ENCODE measurements around the gene NTSR1.

Gene NTSR1

DNA sequence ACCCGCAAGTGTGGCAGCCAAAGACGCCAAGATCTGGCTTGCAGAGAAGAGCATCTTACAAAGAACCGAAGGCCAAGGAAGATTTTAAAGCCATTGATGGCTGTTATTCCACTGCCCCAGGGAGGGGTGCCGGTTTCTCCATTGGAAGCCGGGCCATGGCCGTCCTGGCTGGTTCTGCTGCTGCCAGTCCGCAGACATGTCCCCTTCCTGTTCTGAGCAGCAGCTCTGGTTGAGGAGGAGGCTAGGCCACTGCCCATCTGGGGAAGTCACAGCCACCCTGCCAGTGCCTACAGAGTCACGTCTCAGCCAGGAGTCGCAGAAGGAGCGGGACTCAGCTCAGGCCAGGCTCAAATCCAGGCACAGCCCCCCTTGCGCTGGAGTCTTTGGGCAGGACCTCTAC lies 45.0 kb downstream of the NTSR1 start:
- DNase-seq (ENCODE audit: low read depth in 1 of 2, low spot score in 1 of 2): no peak

DNA sequence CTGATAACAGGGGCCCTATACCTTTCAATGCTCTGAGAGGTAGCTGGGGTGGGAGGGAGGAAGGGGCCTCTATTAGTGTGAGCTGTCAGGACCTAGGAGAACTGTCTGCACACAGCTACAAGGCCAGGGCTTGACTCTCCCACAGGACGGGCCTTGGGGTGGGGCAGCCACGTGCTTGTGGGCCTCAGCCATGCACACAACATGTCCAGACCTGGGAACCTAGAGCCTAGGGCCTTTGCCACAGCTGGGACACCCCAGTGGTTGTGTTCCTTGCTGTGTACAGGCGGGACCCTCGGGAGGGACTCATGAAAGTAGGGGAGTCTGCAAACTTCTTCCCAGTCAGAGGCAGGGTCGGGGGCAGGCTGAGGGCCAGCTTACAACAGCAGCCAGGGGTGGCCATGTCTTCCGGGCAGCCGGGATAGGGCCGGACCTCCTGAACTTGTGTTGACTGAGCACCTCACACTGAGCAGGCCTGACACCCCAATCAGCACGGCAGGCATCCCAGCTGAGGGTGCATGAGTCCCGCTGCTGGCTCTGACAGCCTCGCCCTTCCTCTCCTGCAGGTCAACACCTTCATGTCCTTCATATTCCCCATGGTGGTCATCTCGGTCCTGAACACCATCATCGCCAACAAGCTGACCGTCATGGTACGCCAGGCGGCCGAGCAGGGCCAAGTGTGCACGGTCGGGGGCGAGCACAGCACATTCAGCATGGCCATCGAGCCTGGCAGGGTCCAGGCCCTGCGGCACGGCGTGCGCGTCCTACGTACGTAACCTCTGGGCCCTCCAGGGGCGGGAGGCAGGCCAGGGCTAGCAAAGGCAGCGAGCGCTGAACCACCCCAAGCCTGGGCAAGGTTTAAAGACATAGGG lies 45.7 kb downstream of the NTSR1 start:
- no peak for DNase-seq (ENCODE audit: low read depth in 1 of 2, low spot score in 1 of 2)

DNA sequence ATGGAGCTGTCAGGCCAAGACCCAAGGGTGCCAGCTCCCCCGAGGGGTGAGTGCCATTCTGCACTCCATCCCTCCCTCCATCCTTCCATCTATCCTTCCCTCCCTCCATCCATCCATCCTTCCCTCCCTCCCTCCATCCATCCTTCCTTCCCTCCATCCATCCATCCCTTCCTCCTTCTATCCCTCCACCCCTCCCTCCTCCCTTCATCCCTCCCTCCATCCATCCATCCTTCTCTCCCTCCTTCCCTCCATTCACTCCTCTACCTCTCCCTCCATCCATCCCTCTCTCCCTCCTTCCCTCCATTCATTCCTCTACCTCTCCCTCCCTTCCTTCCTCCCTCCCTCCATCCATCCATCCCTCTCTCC lies 46.3 kb downstream of the NTSR1 start:
- DNase-seq (ENCODE audit: low read depth in 1 of 2, low spot score in 1 of 2): no peak

DNA sequence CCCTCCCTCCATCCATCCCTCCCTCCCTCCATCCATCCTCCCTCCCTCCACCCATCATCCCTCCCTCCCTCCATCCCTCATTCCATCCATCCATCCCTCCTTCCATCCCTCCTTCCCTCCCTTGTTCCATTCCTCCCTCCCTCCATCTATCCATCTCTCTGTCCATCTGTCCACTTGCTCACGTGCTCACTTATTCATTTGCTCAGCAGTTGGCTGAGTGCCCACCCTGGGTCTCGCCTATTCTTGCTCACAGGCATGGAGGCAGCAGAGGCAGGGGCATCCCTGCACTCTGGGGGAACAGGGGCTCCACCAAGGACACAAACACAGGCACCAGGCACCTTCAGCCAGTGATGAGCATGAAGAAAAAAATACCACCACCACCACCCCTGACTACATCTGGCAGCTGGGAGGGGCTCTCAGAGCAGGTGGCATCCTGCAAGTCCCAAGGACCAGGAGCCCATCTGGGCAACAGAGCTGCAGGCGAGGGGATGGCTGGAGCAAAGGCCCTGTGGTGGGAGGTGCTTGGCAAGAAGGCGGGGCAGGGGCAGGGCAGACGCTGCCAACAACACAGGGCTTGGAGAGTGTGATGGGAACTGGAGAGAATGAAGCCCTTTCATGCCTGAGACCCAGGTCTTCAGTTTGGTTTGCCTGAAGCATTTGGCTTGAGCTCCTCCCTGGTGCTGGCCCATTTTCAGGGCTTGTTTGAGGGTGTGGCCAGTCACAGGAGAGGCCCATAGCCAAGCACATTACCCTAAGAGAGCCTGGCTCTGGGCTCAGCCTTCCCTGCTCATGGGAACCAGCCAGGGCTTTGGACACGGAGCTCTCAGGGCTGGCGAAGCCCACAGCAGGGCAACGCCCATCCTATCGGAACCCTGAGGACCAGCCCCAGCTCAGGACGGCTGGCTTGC lies 47.4 kb downstream of the NTSR1 start:
- no peak for DNase-seq (ENCODE audit: low read depth in 1 of 2, low spot score in 1 of 2)

DNA sequence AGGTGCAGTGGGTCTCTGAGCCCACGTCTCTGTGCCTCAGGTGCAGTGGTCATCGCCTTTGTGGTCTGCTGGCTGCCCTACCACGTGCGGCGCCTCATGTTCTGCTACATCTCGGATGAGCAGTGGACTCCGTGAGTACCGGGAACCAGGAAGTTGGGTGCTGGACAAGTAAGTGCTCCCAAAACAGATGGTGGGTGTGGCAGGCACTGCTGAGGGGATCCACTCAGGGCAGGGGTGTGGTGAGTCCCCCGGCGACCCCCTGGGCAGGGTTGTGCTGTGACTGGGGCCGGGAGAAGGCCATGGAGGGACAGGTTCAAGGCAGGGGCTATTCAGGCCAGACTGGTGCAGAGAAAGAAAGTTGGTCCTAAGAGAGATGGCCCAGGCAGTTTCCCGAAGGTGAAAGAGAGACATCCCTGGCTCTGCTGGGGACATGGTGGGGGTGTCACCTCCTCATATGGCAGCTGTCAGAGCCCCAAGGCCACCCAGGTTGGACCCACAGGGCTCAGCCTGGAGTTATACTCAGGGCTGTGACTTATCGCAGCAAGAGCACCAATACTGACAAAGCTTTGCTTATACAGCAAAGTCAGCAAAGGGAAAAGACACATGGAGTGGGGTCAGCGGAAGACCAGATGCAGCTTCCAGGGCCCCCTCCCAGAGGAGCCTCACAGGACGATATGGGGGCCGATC lies 49.7 kb downstream of the NTSR1 start:
- DNase-seq (ENCODE audit: low read depth in 1 of 2, low spot score in 1 of 2): no peak

DNA sequence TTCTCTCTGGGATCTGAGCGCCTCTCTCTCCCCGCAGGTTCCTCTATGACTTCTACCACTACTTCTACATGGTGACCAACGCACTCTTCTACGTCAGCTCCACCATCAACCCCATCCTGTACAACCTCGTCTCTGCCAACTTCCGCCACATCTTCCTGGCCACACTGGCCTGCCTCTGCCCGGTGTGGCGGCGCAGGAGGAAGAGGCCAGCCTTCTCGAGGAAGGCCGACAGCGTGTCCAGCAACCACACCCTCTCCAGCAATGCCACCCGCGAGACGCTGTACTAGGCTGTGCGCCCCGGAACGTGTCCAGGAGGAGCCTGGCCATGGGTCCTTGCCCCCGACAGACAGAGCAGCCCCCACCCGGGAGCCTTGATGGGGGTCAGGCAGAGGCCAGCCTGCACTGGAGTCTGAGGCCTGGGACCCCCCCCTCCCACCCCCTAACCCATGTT lies 51.4 kb downstream of the NTSR1 start:
- DNase-seq (ENCODE audit: low read depth in 1 of 2, low spot score in 1 of 2): no peak

DNA sequence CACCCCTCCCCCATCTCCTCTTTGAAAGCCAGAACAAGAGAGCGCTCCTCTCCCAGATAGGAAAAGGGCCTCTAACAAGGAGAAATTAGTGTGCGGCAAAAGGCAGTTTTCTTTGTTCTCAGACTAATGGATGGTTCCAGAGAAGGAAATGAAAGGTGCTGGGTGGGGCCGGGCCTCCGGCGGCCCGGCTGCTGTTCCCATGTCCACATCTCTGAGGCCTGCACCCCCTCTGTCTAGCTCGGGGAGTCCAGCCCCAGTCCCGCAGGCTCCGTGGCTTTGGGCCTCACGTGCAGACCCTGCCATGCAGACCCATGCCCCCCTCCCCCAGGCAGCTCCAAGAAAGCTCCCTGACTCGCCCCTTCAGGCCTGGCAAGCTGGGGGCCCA lies 51.8 kb downstream of the NTSR1 start:
- DNase-seq (ENCODE audit: low read depth in 1 of 2, low spot score in 1 of 2): no peak

DNA sequence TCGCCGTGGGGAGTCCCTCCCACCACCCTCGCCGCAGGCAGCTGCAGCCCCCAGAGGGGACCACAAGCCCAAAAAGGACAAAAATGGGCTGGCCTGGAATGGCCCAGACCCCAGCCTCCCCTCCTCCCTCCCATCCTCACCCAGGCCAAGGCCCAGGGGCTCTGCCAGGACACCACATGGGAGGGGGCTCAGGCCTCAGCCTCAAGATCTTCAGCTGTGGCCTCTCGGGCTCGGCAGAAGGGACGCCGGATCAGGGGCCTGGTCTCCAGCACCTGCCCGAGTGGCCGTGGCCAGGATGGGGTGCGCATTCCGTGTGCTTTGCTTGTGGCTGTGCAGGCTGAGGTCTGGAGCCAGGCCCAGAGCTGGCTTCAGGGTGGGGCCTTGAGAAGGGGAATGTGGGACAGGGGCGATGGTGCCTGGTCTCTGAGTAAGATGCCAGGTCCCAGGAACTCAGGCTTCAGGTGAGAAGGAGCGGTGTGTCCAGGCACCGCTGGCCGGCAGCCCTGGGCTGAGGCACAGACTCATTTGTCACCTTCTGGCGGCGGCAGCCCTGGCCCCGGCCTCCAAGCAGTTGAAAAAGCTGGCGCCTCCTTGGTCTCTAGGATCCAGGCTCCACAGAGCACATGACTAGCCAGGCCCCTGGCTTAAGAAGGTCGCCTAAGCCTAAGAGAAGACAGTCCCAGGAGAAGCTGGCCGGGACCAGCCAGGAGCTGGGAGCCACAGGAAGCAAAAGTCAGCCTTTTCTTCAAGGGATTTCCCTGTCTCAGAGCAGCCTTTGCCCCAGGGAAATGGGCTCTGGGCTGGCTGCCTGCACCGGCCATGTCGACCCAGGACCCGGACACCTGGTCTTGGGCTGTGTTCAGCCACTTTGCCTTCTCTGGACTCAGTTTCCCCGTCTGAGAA lies 52.5 kb downstream of the NTSR1 start:
- DNase-seq (ENCODE audit: low read depth in 1 of 2, low spot score in 1 of 2): no peak

DNA sequence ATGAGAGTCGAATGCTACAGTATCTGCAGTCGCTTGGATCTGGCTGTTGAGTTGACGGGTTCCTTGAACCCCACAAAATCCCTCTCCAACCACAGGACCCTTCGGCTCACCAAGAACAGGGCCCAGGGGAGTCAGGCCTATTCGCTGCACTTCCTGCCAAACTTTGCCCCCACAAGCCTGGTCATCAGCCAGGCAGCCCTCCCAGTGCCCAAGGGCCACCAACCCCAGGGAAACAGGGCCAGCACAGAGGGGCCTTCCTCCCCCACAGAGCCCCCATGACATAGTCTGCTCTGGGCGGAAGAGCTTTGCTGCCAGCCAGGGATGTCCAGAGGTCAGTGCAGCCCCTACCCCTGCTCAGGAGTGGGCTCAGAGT lies 53.1 kb downstream of the NTSR1 start:
- no peak for DNase-seq (ENCODE audit: low read depth in 1 of 2, low spot score in 1 of 2)

DNA sequence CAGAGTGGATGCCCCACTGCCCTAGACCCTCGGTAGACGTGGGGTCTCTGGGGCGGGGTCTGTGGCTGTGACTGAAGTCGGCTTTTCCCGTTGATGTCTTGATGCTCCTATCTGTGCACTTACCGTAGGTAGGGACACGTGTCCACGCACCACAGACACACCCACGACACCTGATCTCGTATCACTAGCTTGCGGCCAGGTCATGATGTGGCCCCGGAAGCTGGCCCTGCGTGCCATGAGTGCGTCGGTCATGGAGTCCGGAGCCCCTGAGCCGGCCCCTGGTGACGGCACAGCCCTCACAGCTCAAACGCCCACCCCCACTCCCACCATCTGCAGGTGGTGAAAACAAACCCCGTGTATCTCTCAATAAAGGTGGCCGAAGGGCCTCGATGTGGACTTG lies 53.7 kb downstream of the NTSR1 start:
- DNase-seq (ENCODE audit: low read depth in 1 of 2, low spot score in 1 of 2): no peak

DNA sequence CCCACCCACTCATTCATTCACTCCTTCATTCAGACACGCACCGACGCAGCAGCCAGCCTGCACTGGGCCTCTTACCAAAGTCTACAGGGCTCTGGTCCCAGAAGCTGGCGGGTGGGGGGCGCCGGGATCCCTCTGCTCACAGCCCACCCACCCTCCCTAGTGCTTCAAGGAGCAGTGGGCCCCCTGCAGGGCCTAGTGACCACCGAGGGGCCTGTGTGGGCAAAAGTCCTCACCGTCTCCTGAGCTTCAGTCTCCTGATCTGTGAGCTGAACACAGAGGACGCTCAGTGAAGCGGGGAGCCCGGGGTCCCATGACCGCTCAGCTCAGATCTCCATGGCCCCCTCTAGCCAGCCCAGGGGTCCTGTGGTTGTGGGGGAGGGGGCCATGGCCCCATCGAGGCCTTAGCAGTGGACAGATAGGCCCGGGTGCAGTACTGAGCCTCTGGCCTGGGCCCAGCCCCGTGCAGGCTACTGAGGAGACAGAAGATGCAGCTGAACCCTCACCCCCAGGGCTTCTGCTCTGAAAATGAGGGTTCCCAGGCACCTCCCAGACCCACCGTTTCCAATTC lies 54.2 kb downstream of the NTSR1 start:
- DNase-seq (ENCODE audit: low read depth in 1 of 2, low spot score in 1 of 2): no peak

DNA sequence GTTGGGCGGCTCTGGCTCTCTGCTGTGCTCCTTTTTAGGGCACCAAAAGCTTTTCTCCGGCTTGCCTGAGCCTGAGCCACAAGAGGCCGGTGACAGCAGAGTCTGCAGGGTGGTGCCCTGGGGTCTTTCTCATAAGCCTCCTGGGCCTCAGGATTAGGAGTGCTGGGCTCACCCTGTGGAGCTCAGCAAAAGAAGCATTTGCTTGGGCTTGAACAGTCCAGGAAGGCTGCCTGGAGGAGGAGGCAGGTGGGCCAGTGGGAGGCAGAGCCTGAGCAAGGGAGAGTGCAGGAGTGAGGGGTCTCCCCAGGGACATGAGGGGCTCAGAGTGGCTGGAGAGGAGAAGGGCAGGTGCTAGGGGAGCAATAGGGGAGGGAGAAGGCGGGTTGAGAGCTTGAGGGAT lies 54.8 kb downstream of the NTSR1 start:
- DNase-seq (ENCODE audit: low read depth in 1 of 2, low spot score in 1 of 2): no peak

DNA sequence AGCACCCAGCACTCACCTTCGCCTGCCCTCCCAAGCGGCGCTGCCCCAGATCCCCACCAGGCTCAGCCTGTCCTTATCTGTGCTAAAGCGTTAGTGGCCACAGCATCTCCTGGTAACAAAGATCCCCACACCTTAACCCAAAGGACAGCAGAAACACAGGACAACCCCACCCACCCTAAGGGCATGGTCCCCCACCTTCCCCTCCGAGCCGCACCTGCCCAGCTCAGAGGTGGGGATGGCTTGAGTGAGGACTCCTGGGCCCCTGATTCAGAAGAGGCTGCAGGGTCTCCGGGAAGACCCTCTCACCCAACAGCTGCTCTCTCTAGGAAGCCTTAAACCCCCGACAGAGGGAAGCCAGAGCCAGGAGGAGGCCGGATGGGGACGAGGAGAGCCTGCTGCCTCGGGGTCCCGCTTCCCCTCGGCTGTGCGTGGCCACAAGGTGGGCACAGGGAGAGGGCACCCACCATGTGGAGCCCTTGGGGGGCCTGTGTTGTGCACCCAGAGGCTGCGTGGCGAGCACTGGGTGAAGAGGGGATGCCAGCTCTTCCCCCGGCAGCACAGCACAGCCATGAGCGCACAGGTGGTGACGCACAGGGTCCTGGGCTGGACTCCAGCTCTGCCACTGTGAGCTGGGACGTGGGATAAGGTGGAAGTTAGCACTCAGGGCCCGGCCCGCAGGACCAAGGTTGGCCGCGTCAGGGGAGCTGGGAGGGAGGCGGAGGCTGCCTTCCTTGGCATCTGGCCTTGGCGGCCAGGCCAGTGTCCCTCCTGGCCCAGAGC lies 55.7 kb downstream of the NTSR1 start:
- DNase-seq (ENCODE audit: low read depth in 1 of 2, low spot score in 1 of 2): no peak

DNA sequence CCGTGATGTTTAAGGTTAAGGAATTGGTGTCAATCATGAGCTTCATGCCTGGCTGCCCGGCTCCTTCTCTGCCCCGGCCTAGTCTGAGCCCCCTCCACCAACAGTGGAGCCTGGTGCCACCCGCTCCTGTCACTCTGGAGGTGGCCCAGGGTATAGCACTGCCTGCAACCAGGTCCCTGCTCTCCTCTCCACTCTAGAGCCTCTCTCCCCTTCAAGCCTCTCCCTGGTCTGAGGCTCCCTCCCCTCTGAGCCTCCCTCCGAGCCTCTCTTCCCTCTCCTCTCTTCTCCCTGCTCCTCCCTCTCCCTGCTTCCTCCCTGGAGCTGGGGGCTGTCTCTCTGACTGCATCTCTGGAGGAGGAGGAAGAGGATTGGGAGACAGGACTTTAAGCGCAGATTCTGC lies 56.4 kb downstream of the NTSR1 start:
- no peak for DNase-seq (ENCODE audit: low read depth in 1 of 2, low spot score in 1 of 2)

DNA sequence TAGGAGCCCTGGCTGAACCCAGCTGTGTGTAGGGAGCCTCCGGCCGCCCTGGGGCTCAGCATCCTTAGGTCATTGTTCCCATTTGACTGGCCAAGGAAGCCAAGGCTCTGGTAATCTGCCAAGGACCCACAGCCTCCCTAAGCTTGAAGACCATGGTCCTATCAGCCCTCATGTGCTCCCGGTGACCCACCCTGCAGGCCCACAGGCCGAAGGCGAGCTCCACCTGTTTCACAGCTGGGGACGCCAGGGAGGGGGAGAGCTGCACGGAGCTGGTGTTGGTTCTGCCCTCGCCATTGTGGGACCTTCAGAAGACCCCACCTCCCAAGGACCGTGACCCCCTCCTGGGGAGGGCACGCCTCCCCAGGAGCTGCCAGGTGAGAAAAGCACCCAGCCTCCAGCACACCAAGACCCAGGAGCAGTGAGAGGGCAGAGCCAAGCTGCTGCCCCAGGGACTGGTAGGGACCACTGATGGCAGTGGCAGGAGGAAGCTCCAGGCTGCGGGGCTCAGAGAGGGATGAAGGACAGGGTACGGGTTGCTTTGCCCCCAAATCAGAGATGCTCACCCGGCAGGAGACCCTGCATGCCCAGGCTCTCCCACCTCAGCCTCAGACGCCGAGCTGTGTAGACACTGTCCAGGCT lies 56.9 kb downstream of the NTSR1 start:
- DNase-seq (ENCODE audit: low read depth in 1 of 2, low spot score in 1 of 2): no peak

DNA sequence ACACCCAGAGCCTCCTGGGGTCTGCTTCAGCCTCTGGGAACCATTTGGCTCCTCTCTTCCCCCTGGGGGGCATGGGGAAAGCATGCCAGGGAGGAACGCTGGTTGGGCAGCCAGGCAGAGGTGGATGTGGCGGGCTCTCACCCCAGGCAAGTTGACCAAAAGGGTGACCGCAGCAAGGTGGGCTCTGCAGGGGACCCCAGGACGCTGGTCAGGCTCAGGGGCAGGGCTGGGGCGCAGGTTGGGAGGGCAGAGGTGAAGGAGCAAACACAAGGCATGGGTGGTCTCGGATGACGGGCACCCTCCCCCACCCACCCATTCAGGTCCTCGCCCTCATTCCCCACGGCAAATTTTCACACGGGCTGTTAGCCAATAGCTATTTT lies 57.4 kb downstream of the NTSR1 start:
- DNase-seq (ENCODE audit: low read depth in 1 of 2, low spot score in 1 of 2): no peak

DNA sequence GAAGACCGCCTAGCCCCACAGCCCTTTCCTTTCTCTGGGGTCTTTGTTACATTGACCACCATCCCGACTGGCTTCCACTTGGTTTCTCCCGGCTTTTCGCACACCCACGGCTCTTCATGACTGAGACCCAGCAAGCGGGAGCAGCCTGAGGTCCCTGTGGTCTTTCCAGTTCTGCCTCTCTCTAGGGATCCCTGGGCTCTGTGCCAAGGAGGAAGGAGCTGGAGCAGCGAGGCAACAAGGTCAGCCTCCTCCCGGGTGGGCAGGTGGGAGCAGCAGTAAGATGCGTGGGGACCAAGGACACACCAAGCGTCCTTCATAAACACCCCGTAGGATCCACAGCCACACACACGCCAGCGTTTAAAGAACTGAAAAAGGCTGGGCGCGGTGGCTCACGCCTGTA lies 58.1 kb downstream of the NTSR1 start:
- DNase-seq (ENCODE audit: low read depth in 1 of 2, low spot score in 1 of 2): no peak

DNA sequence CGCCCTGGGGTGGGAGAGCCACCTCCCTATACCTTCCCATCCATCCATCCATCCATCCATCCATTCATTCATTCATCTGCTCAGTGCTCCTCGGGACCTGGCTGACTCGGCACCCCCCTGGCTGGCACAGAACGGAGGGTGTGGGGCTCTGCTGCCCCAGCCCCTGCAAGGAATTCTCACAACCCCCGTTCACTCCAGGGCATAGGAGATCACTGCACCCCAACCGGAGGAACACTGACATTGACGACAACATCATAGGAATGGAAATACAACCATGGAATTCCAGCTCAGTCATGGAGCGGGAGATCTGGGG lies 59.6 kb downstream of the NTSR1 start:
- no peak for DNase-seq (ENCODE audit: low read depth in 1 of 2, low spot score in 1 of 2)

DNA sequence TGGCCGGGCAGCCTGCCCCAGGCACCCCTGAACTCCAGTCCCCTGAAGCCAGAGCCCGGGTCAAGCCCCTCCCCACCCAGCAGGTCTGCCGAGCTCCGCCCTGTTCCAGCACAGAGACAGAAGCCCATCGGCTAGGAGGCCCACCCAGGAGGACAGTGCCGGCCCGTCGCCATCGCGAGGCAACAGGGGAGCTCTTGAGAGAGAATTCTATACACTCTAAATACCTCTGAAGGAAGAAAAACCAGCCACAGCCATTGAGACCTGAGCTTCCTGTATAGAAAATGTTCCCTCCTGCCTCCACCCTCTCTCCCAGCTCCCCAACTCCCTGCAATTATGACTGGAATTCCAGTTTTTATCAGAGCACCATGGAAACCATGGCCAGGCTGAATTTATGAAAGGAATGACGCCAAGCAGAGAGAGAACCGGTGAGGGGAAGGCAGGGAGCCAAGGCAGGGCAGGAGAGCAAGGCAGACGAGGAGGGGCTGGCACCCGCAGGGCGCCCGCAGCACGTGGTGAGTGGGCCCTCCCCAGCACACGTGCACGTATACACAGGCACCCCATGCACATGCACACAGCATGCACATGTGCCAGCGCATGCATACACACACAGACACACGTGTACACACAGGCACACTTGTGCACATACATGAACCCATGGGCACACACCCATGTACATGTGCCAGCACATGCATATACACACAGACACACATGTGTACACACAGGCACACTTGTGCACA lies 60.1 kb downstream of the NTSR1 start:
- no peak for DNase-seq (ENCODE audit: low read depth in 1 of 2, low spot score in 1 of 2)
